GM13977 (cell line): ENCODE results near the gene OTOF.

Experiments
- DNase-seq: peaks from one replicate; pipeline ENCODE4 v3.0.0; 2012; ENCODE audit warnings: low spot score
- in situ Hi-C: fragments of 300-500 bp; cut with MboI; formaldehyde crosslinking; loops from one replicate; pipeline ENCODE4 v1.12.0; 2022; ENCODE audit warnings: low sequenced_read_pairs, low pct_unique_long_range_greater_than_20kb, mixed read lengths, inconsistent platforms; ENCODE audit not compliant: unreplicated experiment
- TF ChIP-seq, protein P1 (sequence below): IDR thresholded peaks from 2 replicates; pipeline ENCODE4 v1.5.1; 2012; ENCODE audit warnings: mild to moderate bottlenecking, control low read depth; ENCODE audit not compliant: insufficient read depth; ENCODE audit errors: extremely low read depth, missing control alignments

OTOF gene

DNA sequence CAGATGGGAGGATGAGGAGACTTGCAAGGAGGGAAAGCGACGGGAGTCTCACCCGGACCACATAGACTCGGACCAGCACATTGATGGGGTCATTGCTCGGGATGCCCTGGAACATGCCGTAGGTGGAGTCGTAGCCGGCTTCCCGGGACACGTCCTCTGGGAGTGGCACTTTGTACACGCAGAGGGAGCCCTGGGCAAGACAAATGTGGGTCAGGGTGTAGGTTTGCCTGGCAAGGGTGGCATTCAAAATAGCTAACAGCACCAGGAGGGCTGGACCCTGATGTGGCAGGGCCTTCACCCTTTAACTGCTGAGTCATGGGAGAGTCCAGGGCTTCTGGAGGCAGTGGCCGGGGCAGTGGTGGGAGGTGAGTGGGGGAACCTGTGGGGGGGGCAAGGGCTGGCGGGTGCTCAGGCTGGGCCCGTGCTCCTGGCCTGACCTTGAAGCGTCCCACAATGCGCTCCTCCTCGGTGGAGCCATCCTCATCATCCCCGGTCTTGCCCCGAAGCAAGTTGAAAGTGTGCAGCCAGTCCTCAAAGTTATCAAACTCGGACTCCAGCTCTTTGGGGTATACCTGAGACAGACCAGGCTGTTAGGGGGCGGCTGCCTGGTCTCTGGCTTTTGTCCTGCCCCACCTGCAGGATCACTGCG lies 11.1 kb downstream of the OTOF start:
- in situ Hi-C loops = loop anchor here (25.0 kb wide), 1 partner anchor 504 kb away; no protein-coding TSS in a partner anchor
- no peak for DNase-seq

GRCh38 chr2:26465981-26466471 lies 11.9 kb downstream of the OTOF start:
- in situ Hi-C loops = loop anchor here (25.0 kb wide), 1 partner anchor 504 kb away; no protein-coding TSS in a partner anchor
- DNase-seq = no peak
- TF ChIP-seq, protein P1, sequence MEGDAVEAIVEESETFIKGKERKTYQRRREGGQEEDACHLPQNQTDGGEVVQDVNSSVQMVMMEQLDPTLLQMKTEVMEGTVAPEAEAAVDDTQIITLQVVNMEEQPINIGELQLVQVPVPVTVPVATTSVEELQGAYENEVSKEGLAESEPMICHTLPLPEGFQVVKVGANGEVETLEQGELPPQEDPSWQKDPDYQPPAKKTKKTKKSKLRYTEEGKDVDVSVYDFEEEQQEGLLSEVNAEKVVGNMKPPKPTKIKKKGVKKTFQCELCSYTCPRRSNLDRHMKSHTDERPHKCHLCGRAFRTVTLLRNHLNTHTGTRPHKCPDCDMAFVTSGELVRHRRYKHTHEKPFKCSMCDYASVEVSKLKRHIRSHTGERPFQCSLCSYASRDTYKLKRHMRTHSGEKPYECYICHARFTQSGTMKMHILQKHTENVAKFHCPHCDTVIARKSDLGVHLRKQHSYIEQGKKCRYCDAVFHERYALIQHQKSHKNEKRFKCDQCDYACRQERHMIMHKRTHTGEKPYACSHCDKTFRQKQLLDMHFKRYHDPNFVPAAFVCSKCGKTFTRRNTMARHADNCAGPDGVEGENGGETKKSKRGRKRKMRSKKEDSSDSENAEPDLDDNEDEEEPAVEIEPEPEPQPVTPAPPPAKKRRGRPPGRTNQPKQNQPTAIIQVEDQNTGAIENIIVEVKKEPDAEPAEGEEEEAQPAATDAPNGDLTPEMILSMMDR = no peak

More for the DNA sequence above, 11.1 kb downstream of the OTOF start:
- TF ChIP-seq, protein P1 = no peak

DNA sequence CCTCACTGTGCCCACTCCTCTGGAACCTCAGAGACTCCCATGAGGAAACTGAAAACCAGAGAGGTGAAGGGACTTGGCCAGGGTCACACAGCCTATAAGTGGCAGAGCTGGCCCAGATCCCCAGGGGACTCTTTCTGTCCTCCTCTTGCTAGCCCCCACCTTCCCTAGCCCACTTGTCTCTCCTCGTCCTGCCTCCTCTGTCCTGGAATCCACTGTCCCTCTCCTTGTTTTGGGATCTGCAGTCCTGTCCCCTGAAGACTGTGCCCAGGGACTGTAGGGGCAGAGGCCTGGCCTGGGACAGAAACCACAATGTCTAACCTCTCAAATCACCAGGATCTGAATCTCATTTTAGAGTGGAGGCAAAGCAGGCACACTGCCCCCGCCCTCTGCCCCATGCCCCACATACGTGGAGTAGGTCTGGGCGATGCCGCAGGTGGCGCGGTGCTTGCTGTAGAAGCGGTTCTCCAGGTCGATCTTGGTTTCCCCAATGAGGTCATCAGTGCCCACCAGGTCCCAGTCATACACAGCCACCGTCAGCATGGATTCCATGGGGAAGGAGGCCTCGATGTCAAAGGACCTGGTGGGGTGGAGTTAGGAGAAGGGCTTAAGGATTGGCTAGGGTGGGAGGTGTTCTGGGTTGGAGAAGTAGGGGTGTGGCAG lies 12.5 kb downstream of the OTOF start:
- DNase-seq = no peak
- in situ Hi-C loops = loop anchor here (25.0 kb wide), 1 partner anchor 503 kb away; no protein-coding TSS in a partner anchor
- TF ChIP-seq, protein P1 = no peak

GRCh38 chr2:26464390-26465265 lies 13.3 kb downstream of the OTOF start:
- in situ Hi-C loops = loop anchor here (25.0 kb wide), 1 partner anchor 502 kb away; no protein-coding TSS in a partner anchor
- DNase-seq = no peak
- TF ChIP-seq, protein P1 = no peak

DNA sequence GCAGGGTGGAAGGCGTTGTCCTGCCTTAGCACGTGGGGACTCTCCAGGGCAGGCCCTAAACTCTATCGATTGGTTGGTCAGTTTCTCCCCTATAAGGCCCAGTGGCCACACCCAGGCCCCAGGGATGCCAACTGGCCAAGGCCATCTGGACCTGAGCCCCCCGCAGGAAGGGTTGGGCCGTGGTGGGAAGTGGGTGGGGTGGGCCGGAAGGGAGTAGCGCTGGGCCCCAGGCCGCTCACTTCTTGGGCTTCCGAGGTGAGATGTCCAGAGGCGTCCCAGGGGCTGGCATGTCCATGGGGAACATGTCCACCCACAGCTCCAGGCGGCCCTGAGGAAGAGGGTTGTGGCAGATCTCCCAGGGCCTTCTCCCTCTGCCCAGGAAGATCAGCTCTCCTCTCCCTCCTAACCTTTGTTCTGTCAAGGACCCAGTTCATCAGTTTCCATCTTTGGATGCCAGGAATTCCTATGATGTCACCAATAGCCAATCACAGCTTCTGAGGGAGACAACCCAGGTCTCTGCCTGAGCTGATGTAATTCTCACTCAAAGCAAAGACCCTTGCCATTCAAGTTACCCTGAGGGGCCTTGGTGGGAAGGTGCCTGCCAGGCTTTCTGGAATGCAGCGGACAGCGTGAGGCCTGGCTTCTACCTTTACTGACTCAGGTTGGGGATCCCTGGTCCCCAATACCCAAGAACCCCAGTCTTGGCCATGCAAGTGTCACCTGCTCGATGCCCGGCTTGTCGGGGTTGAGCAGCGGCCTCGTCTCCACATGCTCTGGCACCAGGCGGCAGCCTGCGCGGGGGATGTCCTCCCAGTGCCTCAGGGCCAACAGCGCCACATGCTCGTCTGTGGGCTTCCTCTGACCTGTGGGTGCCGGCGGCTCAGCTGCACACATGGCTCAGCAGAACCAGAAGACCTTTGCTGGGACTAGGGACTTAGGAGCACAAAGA lies 14.4 kb downstream of the OTOF start:
- TF ChIP-seq, protein P1 = no peak
- DNase-seq = no peak
- in situ Hi-C loops = loop anchor here (25.0 kb wide), 1 partner anchor 501 kb away; no protein-coding TSS in a partner anchor
